CD4-positive, alpha-beta T cell treated with Interleukin-12 subunit alpha and Interleukin-12 subunit beta, for 1 hour (primary cell): ENCODE measurements around the gene PELI2.

Experiments
- DNase-seq: peaks from one replicate; pipeline ENCODE4 v3.0.0-alpha.2; 2020

Gene PELI2

DNA sequence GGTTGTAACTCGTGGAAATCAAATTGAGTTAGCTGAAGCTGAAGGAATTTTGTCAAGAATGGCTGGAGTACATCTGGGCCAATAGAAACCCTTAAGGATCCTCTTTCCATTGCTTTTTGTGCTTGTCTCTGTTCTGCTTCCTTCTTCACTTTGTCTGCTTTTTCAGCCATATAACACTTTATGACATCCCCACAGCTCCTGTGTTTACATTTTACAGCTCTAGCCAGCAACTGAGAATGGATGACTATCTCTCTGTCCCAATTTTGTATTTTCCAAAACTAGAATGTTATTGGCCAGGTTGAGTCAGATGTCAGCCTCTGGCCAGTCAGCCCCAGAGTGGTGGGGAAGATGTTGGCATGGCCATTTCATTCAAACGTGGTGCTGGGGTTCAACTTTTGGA is 57.6 kb downstream of the PELI2 start:
- DNase-seq: no peak

DNA sequence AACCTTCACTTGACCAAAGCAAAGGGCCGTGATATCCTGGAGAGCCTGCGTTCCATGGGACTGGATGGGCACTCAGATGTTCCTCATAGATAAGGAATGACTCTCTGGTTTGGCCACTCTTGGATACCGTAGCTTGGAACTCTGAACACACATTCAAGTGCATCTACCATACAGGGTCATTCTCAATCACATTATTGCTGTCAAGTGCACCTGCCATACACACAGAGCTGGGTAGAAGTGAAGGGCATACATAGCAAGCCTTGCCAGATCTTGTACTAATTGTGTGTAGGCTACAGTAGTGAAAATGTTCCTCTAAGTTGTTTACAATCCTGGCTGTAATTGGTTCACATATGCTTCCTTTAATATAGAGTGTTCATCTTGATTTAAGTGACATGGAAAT is 58.3 kb downstream of the PELI2 start:
- DNase-seq: no peak

DNA sequence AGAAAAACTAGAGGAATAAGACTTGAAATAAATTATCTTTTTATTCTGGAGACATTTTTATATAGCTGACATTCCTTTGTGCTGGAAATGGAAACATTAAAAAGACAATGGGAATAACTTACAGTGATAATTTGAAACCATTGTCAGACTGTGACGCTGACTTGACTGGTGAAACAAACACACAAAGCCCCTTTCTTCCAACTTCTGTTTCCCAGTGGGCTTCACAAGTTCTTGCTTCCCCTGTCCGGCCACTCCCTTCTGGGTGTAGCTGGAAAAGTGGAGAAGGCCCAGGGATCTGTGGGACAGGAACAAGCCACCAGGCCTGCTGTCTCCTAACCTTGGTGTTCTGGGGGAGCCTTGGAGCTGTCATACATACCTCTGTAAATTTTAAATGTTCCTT is 58.8 kb downstream of the PELI2 start:
- DNase-seq: no peak

DNA sequence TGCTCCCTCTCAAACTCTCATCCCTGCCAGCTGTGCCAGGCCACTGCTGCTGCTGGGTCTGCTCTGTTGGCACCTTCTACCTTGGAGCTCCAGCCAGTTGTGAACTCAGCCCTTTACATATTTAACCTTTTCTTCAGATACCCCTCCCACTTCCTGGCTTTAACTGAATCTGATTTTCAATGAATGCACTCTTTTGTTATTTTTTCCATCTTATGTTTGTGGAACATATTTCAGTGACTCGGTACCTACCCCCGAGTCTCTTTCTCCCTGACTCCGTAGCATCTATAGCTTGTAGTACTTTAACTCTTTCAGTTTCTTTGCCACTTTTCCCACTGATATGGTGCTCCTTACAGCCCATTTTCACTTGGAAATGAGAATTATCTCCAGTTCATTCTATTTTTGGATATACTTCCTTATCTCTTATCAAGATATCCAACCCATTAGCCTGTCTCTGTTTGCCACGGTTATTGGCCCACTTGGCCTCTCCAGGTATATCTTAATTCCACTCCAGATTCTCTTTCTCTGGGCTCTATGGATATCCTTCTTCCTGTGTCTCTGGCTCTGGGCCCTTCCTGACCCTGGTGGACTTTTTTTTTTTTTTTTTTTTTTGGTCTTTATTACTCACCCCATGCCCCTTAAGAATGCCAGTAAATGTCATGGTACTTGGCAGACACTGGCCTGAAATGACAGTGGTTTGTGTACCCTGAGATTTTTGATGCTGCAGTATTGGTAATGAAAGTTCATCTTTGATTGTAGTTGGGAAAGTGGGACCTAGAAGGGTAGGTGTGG is 62.7 kb downstream of the PELI2 start:
- DNase-seq: no peak

DNA sequence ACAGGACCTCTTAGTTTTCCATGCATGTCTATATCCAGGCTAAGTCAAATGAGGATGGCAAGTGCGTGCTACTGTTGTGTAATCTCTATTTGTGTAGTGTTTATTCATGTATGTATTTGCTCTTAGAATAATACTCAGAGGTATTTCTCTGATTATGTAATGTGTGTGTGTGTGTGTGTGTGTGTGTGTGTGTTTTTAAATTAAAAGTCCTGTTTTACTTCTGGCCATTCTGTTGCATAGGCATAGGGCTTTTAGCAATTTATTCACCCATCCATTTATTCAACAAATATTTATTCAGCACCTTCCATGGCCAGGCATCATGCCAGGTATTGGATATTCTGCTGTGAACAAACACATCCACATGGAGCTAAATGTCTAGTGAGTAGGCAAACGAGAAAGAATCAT is 63.5 kb downstream of the PELI2 start:
- no peak for DNase-seq

- no peak for DNase-seq
Observed at GRCh38 chr14:56182410-56182809, 64.2 kb downstream of the PELI2 start.

- no peak for DNase-seq
Observed at GRCh38 chr14:56183631-56184157, 65.5 kb downstream of the PELI2 start.

- DNase-seq: no peak
Observed at GRCh38 chr14:56185992-56186391, 67.8 kb downstream of the PELI2 start.

GRCh38 chr14:56187736-56188135 is 69.5 kb downstream of the PELI2 start:
- no peak for DNase-seq

- DNase-seq: no peak
Observed at GRCh38 chr14:56189307-56189706, 71.1 kb downstream of the PELI2 start.

DNA sequence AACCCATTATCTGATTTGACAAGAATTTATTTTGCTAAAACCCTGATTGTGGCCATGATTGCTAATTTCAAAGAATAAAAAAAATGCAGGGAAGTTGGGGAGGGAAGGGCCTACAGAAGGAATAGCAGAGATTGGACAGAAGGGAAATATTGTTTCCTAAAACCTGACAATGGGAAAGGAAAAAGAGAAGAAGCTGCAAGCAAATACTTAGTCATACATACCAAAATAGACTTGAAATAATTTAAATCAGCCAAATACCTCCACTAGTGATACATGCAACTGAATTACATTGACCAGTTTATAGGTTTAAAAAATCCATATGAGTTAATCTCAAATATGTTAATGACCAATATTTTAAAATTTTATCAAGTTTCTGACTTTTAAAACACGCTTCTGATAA is 75.1 kb downstream of the PELI2 start:
- DNase-seq: no peak

GRCh38 chr14:56194042-56194441 is 75.8 kb downstream of the PELI2 start:
- DNase-seq: no peak

GRCh38 chr14:56195223-56195622 is 77.0 kb downstream of the PELI2 start:
- no peak for DNase-seq

GRCh38 chr14:56195704-56196103 is 77.5 kb downstream of the PELI2 start:
- peak; percentile 5 for DNase-seq

- DNase-seq: no peak
Observed at GRCh38 chr14:56196274-56196673, 78.1 kb downstream of the PELI2 start.

GRCh38 chr14:56197150-56197549 is 78.9 kb downstream of the PELI2 start:
- DNase-seq: no peak

GRCh38 chr14:56198438-56198837 is 80.2 kb downstream of the PELI2 start:
- DNase-seq: no peak

GRCh38 chr14:56199095-56199981 is 81.1 kb downstream of the PELI2 start:
- DNase-seq: no peak

GRCh38 chr14:56199982-56200577 is 81.9 kb downstream of the PELI2 start:
- DNase-seq: no peak

DNA sequence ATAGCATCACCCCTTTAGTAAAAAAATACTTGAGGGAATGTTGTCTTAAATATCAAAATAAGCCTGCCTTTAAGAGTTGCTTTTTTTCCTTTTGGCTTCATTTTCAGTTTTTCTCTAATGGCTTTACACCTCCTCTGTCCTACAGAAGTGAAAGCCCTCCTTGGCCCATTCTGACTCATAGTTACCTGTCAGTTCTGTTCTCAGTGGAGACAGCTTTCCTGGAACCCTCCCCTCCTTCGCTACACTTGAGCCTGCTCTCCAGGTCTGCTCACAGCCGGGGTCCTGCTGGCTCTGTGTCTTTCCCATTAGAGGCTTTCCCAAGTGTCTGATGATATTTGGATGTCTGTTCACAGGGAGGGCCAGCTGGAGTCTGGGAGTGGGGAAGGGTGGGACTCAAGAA is 84.0 kb downstream of the PELI2 start:
- DNase-seq: no peak

- DNase-seq: no peak
Observed at GRCh38 chr14:56205881-56206280, 87.7 kb downstream of the PELI2 start.

DNA sequence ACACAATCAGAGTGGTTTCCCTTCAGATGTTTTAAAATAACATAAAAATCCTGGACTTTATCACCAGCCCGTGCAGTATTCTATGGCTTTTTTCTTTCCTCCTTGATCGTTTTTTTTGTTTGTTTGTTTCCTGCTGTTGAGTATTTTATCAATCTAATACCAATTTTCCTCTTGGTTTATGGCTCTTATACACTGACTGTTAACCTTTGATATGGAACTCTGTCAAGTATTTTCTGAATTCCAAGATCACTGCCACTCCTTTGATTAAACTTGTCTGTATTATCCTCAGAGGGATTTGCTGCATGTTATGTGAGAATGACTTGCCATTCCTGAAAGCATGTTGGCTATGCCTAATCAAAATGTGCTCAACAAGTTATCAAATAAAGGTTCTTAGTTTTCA is 88.4 kb downstream of the PELI2 start:
- no peak for DNase-seq

DNA sequence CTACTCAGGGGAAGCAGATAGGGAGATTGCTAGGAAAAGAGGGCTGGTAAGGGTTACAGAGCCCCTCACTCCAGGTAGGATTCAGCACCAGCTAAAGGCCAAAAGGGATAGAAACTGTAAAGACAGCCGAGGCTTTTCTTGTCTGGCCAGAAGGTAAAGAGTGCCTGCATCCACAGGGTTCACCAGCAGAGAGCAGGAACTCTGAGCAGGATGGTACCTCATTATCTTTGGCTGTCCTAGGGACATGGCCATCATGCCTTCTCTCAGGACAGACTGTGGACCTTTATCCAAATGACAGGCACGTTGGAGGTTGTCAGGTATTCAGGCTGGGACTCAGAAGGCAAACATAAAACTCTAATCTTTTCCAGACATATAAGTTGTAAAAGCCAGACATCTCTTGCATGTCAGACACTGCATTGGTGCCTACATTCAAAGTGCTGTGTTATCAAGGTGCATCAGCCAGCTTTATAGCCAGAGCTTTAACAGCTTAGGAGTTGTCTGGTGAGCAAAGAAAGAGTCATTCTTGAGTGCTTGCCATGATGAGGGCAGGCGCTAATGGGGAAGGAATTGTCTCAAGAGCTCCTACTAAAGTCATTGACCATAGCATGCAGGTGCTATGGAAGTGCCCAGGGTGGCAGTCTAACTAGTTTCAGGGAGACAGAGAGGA is 89.5 kb downstream of the PELI2 start:
- no peak for DNase-seq
